Activated CD4-positive, alpha-beta memory T cell treated with anti-CD3 and anti-CD28 coated beads for 36 hours (primary cell): Measurements from ENCODE around the gene PKD1L1. TPM values are rescaled to one million over a fixed set of nuclear protein-coding genes. Genes with fewer than 3 reads are reported as not detected.
"Not testable (repeated sequence)": the region's sequence is repeated elsewhere in the genome, so short reads cannot be mapped to it uniquely, and the experiment has no call there.

Experiments used
- CTCF ChIA-PET: fragments of 350-600 bp; sonication (Branson Sonifier 250); formaldehyde crosslinking; loops from one replicate; lab custom pipeline; 2021; ENCODE audit warnings: antibody characterized with exemption, inconsistent platforms; lab: Charles Lee
- POLR2A ChIA-PET: fragments of 350-600 bp; sonication (Branson Sonifier 250); formaldehyde crosslinking; loops from one replicate; lab custom pipeline; 2021; ENCODE audit warnings: antibody characterized with exemption; lab: Charles Lee
- DNase-seq: peaks from one replicate; pipeline ENCODE4 v3.0.0-alpha.2; 2020
- H3K27ac Mint-ChIP-seq: one replicate; pipeline ENCODE4 v1.8.0; 2021; ENCODE audit warnings: mixed read lengths
- H3K27me3 Mint-ChIP-seq: one replicate; pipeline ENCODE4 v1.8.0; 2021; ENCODE audit warnings: mixed read lengths
- H3K36me3 Mint-ChIP-seq: one replicate; pipeline ENCODE4 v1.8.0; 2021; ENCODE audit warnings: mixed read lengths
- H3K4me1 Mint-ChIP-seq: one replicate; pipeline ENCODE4 v1.8.0; 2021; ENCODE audit warnings: low read depth, mixed read lengths
- H3K4me3 Mint-ChIP-seq: one replicate; pipeline ENCODE4 v1.8.0; 2021; ENCODE audit warnings: mild to moderate bottlenecking, mixed read lengths
- H3K9me3 Mint-ChIP-seq: one replicate; pipeline ENCODE4 v1.8.0; 2021; ENCODE audit warnings: mixed read lengths
- intact Hi-C: fragments of 100-400 bp; cut with micrococcal nuclease; formaldehyde crosslinking; loops from one replicate; pipeline ENCODE4 v1.15.1; 2023
- total RNA-seq, 2 experiments: library from RNA; stranded (reverse); gene quantifications; one replicate each; pipeline ENCODE4 v1.2.3, GENCODE V29; 2021

The PKD1L1 gene
- total RNA-seq, 2 experiments from 2014 or later = 0.17 to 0.19 TPM

- no peaks in the 10 kb centered on the region for H3K4me1 Mint-ChIP-seq
- H3K27me3 Mint-ChIP-seq = no peaks in the 10 kb centered on the region
- H3K9me3 Mint-ChIP-seq = no peaks in the 10 kb centered on the region
- H3K36me3 Mint-ChIP-seq = no peaks in the 10 kb centered on the region
- intact Hi-C loops = no loop called here
- CTCF ChIA-PET = no interaction called here
- no peak for DNase-seq
- POLR2A ChIA-PET = no interaction called here
- H3K27ac Mint-ChIP-seq = no peak overlapping the region
- no peak overlapping the region for H3K4me3 Mint-ChIP-seq
Observed at GRCh38 chr7:47807126-47807525, 141.1 kb downstream of the PKD1L1 start.

GRCh38 chr7:47806701-47807103, 141.6 kb downstream of the PKD1L1 start:
- no peak overlapping the region for H3K27ac Mint-ChIP-seq
- H3K27me3 Mint-ChIP-seq = no peaks in the 10 kb centered on the region
- ChIA-PET CTCF (no interaction called here), POLR2A (no interaction called here)
- no peaks in the 10 kb centered on the region for H3K36me3 Mint-ChIP-seq
- no peaks in the 10 kb centered on the region for H3K4me1 Mint-ChIP-seq
- DNase-seq = no peak
- H3K9me3 Mint-ChIP-seq = no peaks in the 10 kb centered on the region
- intact Hi-C loops = no loop called here
- no peak overlapping the region for H3K4me3 Mint-ChIP-seq

GRCh38 chr7:47804767-47805545, 143.3 kb downstream of the PKD1L1 start:
- CTCF ChIA-PET = interaction anchor here (0.6 kb wide), 1 partner anchor 14 kb away, joined by 3 read pairs; no protein-coding TSS in a partner anchor
- Mint-ChIP-seq H3K27ac (no peak overlapping the region), H3K27me3 (no peaks in the 10 kb centered on the region), H3K4me1 (no peaks in the 10 kb centered on the region), H3K36me3 (no peaks in the 10 kb centered on the region), H3K4me3 (no peak overlapping the region), H3K9me3 (no peaks in the 10 kb centered on the region)
- POLR2A ChIA-PET = no interaction called here
- intact Hi-C loops = no loop called here
- DNase-seq = no peak

- intact Hi-C loops = no loop called here
- H3K4me1 Mint-ChIP-seq = no peaks in the 10 kb centered on the region
- POLR2A ChIA-PET = no interaction called here
- H3K9me3 Mint-ChIP-seq = no peaks in the 10 kb centered on the region
- no peak for DNase-seq
- CTCF ChIA-PET = no interaction called here
- H3K36me3 Mint-ChIP-seq = no peaks in the 10 kb centered on the region
- no peak overlapping the region for H3K4me3 Mint-ChIP-seq
- H3K27me3 Mint-ChIP-seq = no peaks in the 10 kb centered on the region
- no peak overlapping the region for H3K27ac Mint-ChIP-seq
Observed at GRCh38 chr7:47803846-47804245, 144.4 kb downstream of the PKD1L1 start.

GRCh38 chr7:47803025-47803424, 145.2 kb downstream of the PKD1L1 start:
- CTCF ChIA-PET = no interaction called here
- no peak overlapping the region for H3K27ac Mint-ChIP-seq
- H3K36me3 Mint-ChIP-seq = no peaks in the 10 kb centered on the region
- no peaks in the 10 kb centered on the region for H3K9me3 Mint-ChIP-seq
- POLR2A ChIA-PET = no interaction called here
- no peak for DNase-seq
- intact Hi-C loops = no loop called here
- no peaks in the 10 kb centered on the region for H3K4me1 Mint-ChIP-seq
- no peak overlapping the region for H3K4me3 Mint-ChIP-seq
- H3K27me3 Mint-ChIP-seq = no peaks in the 10 kb centered on the region

- Mint-ChIP-seq H3K4me3 (no peak overlapping the region), H3K9me3 (no peaks in the 10 kb centered on the region), H3K27ac (no peak overlapping the region), H3K27me3 (peaks cover 1% of the 10 kb centered on the region), H3K36me3 (no peaks in the 10 kb centered on the region), H3K4me1 (no peaks in the 10 kb centered on the region)
- DNase-seq = no peak
- ChIA-PET CTCF (no interaction called here), POLR2A (no interaction called here)
- intact Hi-C loops = no loop called here
Observed at GRCh38 chr7:47801423-47801822, 146.8 kb downstream of the PKD1L1 start.

- no peak for DNase-seq
- Mint-ChIP-seq H3K36me3 (no peaks in the 10 kb centered on the region), H3K9me3 (no peaks in the 10 kb centered on the region), H3K4me3 (no peak overlapping the region), H3K27ac (no peak overlapping the region), H3K27me3 (peaks cover 1% of the 10 kb centered on the region), H3K4me1 (no peaks in the 10 kb centered on the region)
- intact Hi-C loops = no loop called here
- ChIA-PET POLR2A (no interaction called here), CTCF (no interaction called here)
Observed at GRCh38 chr7:47799524-47799923, 148.7 kb downstream of the PKD1L1 start.

- ChIA-PET POLR2A (no interaction called here), CTCF (no interaction called here)
- no peak overlapping the region for H3K27ac Mint-ChIP-seq
Observed at GRCh38 chr7:47796347-47796746, 151.9 kb downstream of the PKD1L1 start.

GRCh38 chr7:47795631-47796030, 152.6 kb downstream of the PKD1L1 start:
- H3K4me3 Mint-ChIP-seq = no peak overlapping the region
- ChIA-PET CTCF (no interaction called here), POLR2A (no interaction called here)
- DNase-seq = no peak
- no peak overlapping the region for H3K27ac Mint-ChIP-seq
- H3K27me3 Mint-ChIP-seq = peaks cover 1% of the 10 kb centered on the region
- intact Hi-C loops = no loop called here
- no peaks in the 10 kb centered on the region for H3K9me3 Mint-ChIP-seq
- H3K4me1 Mint-ChIP-seq = no peaks in the 10 kb centered on the region
- H3K36me3 Mint-ChIP-seq = no peaks in the 10 kb centered on the region

More at GRCh38 chr7:47796347-47796746, 151.9 kb downstream of the PKD1L1 start:
- no peaks in the 10 kb centered on the region for H3K4me1 Mint-ChIP-seq
- H3K4me3 Mint-ChIP-seq = no peak overlapping the region
- no peak for DNase-seq
- intact Hi-C loops = no loop called here
- peaks cover 1% of the 10 kb centered on the region for H3K27me3 Mint-ChIP-seq
- no peaks in the 10 kb centered on the region for H3K9me3 Mint-ChIP-seq
- H3K36me3 Mint-ChIP-seq = no peaks in the 10 kb centered on the region

- H3K27ac Mint-ChIP-seq, POLR2A ChIA-PET, H3K36me3 Mint-ChIP-seq, H3K9me3 Mint-ChIP-seq, H3K4me3 Mint-ChIP-seq, DNase-seq, CTCF ChIA-PET, H3K4me1 Mint-ChIP-seq, H3K27me3 Mint-ChIP-seq, intact Hi-C loops: not testable (repeated sequence)
Observed at GRCh38 chr7:47795126-47795525, 153.1 kb downstream of the PKD1L1 start.

GRCh38 chr7:47794016-47794415, 154.2 kb downstream of the PKD1L1 start:
- intact Hi-C loops = no loop called here
- CTCF ChIA-PET = no interaction called here
- H3K9me3 Mint-ChIP-seq = no peaks in the 10 kb centered on the region

GRCh38 chr7:47793186-47793585, 155.1 kb downstream of the PKD1L1 start:
- H3K4me1 Mint-ChIP-seq, H3K27ac Mint-ChIP-seq, H3K4me3 Mint-ChIP-seq, H3K27me3 Mint-ChIP-seq, intact Hi-C loops, POLR2A ChIA-PET, H3K9me3 Mint-ChIP-seq, CTCF ChIA-PET, DNase-seq, H3K36me3 Mint-ChIP-seq: not testable (repeated sequence)

More at GRCh38 chr7:47794016-47794415, 154.2 kb downstream of the PKD1L1 start:
- H3K4me3 Mint-ChIP-seq = no peak overlapping the region
- peaks cover 1% of the 10 kb centered on the region for H3K27me3 Mint-ChIP-seq
- H3K4me1 Mint-ChIP-seq = no peaks in the 10 kb centered on the region
- POLR2A ChIA-PET = no interaction called here
- no peak for DNase-seq
- H3K27ac Mint-ChIP-seq = no peak overlapping the region
- H3K36me3 Mint-ChIP-seq = no peaks in the 10 kb centered on the region

- Mint-ChIP-seq H3K4me1 (no peaks in the 10 kb centered on the region), H3K36me3 (no peaks in the 10 kb centered on the region), H3K27ac (no peak overlapping the region), H3K4me3 (no peak overlapping the region), H3K27me3 (peaks cover 1% of the 10 kb centered on the region), H3K9me3 (no peaks in the 10 kb centered on the region)
- ChIA-PET CTCF (no interaction called here), POLR2A (no interaction called here)
- DNase-seq = no peak
- intact Hi-C loops = no loop called here
Observed at GRCh38 chr7:47792521-47793121, 155.6 kb downstream of the PKD1L1 start.
